GM12878 (cell line): ENCODE data around the gene GNAT3.

Source experiments
- CREB1 ChIP-seq: IDR thresholded peaks from 2 replicates; pipeline ENCODE4 v1.6.1; 2012; ENCODE audit warnings: low read depth, mild to moderate bottlenecking, inconsistent platforms
- EP300 ChIP-seq, 2 experiments: fragments of 150-350 bp in 1 of 2; IDR thresholded peaks; 2 replicates each; pipeline ENCODE4 v1.6.1; 2011 to 2012; ENCODE audit warnings: low read depth in 2 of 2, low read length in 2 of 2, borderline replicate concordance in 1 of 2, improper control_type of control experiment in 1 of 2, inconsistent platforms in 1 of 2; ENCODE audit not compliant: control insufficient read depth in 1 of 2
- KDM1A ChIP-seq: fragments of 200-600 bp; sonication (generic); IDR thresholded peaks from 2 replicates; pipeline ENCODE4 v1.6.1; 2016; ENCODE audit warnings: borderline replicate concordance
- MTA2 ChIP-seq: fragments of 450-650 bp; IDR thresholded peaks from 2 replicates; pipeline ENCODE4 v1.6.1; 2016; ENCODE audit warnings: low read depth, mild to moderate bottlenecking, moderate library complexity
- NRF1 ChIP-seq: conservative IDR thresholded peaks from 2 replicates; pipeline ENCODE4 v1.6.1; 2011; ENCODE audit warnings: mild to moderate bottlenecking, low read depth, low read length, improper control_type of control experiment
- POLR2A ChIP-seq: IDR thresholded peaks from 2 replicates; pipeline ENCODE4 v1.6.1; 2011; ENCODE audit warnings: low read depth, mild to moderate bottlenecking, low read length
- POLR2AphosphoS5 ChIP-seq: IDR thresholded peaks from 2 replicates; pipeline ENCODE4 v1.6.1; 2011; ENCODE audit warnings: mild to moderate bottlenecking, low read length, inconsistent platforms
- SMARCA5 ChIP-seq: fragments of 450-650 bp; IDR thresholded peaks from 2 replicates; pipeline ENCODE4 v1.6.1; 2017; ENCODE audit warnings: mild to moderate bottlenecking
- SMC3 ChIP-seq: IDR thresholded peaks from 2 replicates; pipeline ENCODE4 v1.6.1; 2011; ENCODE audit warnings: low read length, improper control_type of control experiment, borderline replicate concordance
- SREBF2 ChIP-seq: IDR thresholded peaks from 2 replicates; pipeline ENCODE4 v1.6.1; 2012; ENCODE audit warnings: mild to moderate bottlenecking, low read length
- SRF ChIP-seq, 2 experiments: IDR thresholded peaks; 2 replicates each; pipeline ENCODE4 v1.6.1; 2011; ENCODE audit warnings: low read depth in 2 of 2, low read length in 2 of 2, mild to moderate bottlenecking in 1 of 2, moderate library complexity in 1 of 2
- TF ChIP-seq, protein P1 (sequence below), 3 experiments: IDR thresholded peaks in 2 of 3; conservative IDR thresholded peaks in 1 of 3; 2 replicates each; pipeline ENCODE4 v1.5.1; 2011; ENCODE audit warnings: low read depth in 3 of 3, low read length in 3 of 3, mild to moderate bottlenecking in 3 of 3, control low read depth in 2 of 3, moderate library complexity in 2 of 3, inconsistent platforms in 1 of 3, mixed read lengths in 1 of 3; ENCODE audit not compliant: control insufficient read depth in 2 of 3, insufficient read depth in 1 of 3; ENCODE audit errors: extremely low read depth in 1 of 3
- TF ChIP-seq, protein P2 (sequence below): fragments of 450-650 bp; IDR thresholded peaks from 2 replicates; pipeline ENCODE4 v1.6.1; 2016; ENCODE audit warnings: mild to moderate bottlenecking
- TF ChIP-seq, protein P3 (sequence below): IDR thresholded peaks from 2 replicates; pipeline ENCODE4 v1.6.1; 2012; ENCODE audit warnings: low read depth, low read length, improper control_type of control experiment

DNA sequence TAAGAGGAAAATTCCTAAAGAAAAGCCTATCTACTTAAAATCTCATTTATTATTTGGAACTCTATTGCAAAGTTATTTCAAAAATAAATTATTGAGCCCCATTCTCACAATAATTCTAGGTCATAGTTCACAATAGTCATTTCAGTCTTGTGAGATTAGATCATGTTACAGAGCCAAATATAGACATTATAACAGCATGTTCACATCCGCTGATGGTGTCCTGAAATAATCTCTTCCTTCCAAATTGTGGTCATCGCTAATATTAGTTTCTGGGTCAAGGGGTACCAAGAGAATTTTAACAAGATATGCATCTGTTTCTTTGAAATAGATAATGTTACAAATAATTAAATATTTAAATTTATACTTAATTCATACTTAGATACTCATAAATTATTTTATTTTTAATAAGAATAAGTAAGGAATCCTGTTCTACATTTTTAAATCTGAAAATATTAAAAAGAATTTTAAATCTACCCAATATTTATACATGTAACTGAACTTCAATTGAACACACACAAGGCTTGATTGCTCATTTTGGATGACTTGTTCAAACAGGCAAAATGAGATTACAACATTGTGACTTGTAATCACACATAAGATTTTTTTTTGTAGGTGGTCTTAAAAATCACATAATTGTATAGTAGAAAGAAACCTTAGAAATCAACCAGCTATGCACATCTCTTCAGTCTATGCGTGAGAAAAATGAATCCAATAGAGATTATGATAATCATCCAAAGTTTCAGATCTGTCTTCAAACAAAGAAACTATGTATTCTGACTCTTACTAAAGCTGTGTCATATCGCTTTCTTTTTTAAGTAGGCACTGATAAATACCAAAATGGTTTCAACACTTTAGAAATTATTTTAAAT is 13.1 kb downstream of the GNAT3 start:
- no peak for TF ChIP-seq KDM1A
- TF ChIP-seq EP300 (IDR thresholded peaks at IDR 0.05; ENCODE audit: borderline replicate concordance in 1 of 2, control insufficient read depth in 1 of 2, low read depth in 2 of 2, low read length in 2 of 2) = no peak
- no peak for TF ChIP-seq NRF1
- TF ChIP-seq SRF (IDR thresholded peaks at IDR 0.05; ENCODE audit: low read depth in 2 of 2, low read length in 2 of 2) = peak in 1 of 2 experiments; percentile 45; a peak in 1 of 4 replicates
- no peak for TF ChIP-seq POLR2A
- no peak for TF ChIP-seq MTA2
- no peak for TF ChIP-seq CREB1
- TF ChIP-seq, protein P1, sequence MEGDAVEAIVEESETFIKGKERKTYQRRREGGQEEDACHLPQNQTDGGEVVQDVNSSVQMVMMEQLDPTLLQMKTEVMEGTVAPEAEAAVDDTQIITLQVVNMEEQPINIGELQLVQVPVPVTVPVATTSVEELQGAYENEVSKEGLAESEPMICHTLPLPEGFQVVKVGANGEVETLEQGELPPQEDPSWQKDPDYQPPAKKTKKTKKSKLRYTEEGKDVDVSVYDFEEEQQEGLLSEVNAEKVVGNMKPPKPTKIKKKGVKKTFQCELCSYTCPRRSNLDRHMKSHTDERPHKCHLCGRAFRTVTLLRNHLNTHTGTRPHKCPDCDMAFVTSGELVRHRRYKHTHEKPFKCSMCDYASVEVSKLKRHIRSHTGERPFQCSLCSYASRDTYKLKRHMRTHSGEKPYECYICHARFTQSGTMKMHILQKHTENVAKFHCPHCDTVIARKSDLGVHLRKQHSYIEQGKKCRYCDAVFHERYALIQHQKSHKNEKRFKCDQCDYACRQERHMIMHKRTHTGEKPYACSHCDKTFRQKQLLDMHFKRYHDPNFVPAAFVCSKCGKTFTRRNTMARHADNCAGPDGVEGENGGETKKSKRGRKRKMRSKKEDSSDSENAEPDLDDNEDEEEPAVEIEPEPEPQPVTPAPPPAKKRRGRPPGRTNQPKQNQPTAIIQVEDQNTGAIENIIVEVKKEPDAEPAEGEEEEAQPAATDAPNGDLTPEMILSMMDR (IDR thresholded peaks at IDR 0.05 in 2 of 3, conservative IDR thresholded peaks at IDR 0.05 in 1 of 3; ENCODE audit: control insufficient read depth in 2 of 3, extremely low read depth in 1 of 3, insufficient read depth in 1 of 3, low read depth in 3 of 3, low read length in 3 of 3) = no peak
- no peak for TF ChIP-seq POLR2AphosphoS5
- TF ChIP-seq, protein P2, sequence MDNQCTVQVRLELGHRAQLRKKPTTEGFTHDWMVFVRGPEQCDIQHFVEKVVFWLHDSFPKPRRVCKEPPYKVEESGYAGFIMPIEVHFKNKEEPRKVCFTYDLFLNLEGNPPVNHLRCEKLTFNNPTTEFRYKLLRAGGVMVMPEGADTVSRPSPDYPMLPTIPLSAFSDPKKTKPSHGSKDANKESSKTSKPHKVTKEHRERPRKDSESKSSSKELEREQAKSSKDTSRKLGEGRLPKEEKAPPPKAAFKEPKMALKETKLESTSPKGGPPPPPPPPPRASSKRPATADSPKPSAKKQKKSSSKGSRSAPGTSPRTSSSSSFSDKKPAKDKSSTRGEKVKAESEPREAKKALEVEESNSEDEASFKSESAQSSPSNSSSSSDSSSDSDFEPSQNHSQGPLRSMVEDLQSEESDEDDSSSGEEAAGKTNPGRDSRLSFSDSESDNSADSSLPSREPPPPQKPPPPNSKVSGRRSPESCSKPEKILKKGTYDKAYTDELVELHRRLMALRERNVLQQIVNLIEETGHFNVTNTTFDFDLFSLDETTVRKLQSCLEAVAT = no peak
- TF ChIP-seq, protein P3, sequence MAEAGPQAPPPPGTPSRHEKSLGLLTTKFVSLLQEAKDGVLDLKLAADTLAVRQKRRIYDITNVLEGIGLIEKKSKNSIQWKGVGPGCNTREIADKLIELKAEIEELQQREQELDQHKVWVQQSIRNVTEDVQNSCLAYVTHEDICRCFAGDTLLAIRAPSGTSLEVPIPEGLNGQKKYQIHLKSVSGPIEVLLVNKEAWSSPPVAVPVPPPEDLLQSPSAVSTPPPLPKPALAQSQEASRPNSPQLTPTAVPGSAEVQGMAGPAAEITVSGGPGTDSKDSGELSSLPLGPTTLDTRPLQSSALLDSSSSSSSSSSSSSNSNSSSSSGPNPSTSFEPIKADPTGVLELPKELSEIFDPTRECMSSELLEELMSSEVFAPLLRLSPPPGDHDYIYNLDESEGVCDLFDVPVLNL = no peak
- no peak for TF ChIP-seq SREBF2
- TF ChIP-seq SMARCA5 = no peak
- TF ChIP-seq SMC3 = no peak
